H9 (cell line): Measurements from ENCODE around the gene CTU1. TPM values are rescaled to one million over a fixed set of nuclear protein-coding genes. Genes with fewer than 3 reads are reported as not detected.

Experiments used
- DNase-seq: peaks from one replicate; pipeline ENCODE4 v3.0.0-alpha.2; 2017
- H2AFZ ChIP-seq: one replicate; pipeline ENCODE4 v1.6.1; 2013; ENCODE audit warnings: mild to moderate bottlenecking, low read length, control low read depth, moderate library complexity
- H2AK5ac ChIP-seq: 2 replicates; pipeline ENCODE4 v1.6.1; 2013; ENCODE audit warnings: low read length, control low read depth, mixed read lengths; ENCODE audit not compliant: insufficient read length
- H2BK120ac ChIP-seq: one replicate; pipeline ENCODE4 v1.6.1; 2013; ENCODE audit warnings: low read depth, mild to moderate bottlenecking, low read length, control low read depth, inconsistent platforms; ENCODE audit not compliant: poor library complexity, severe bottlenecking
- H2BK12ac ChIP-seq: 2 replicates; pipeline ENCODE4 v1.6.1; 2013; ENCODE audit warnings: low read length, control low read depth, mixed read lengths, low read depth; ENCODE audit not compliant: insufficient read length
- H2BK15ac ChIP-seq: 2 replicates; pipeline ENCODE4 v1.6.1; 2013; ENCODE audit warnings: low read depth, low read length, control low read depth
- H2BK20ac ChIP-seq: one replicate; pipeline ENCODE4 v1.6.1; 2013; ENCODE audit warnings: low read depth, mild to moderate bottlenecking, low read length, control low read depth, inconsistent platforms; ENCODE audit not compliant: poor library complexity, severe bottlenecking
- H2BK5ac ChIP-seq: 2 replicates; pipeline ENCODE4 v1.6.1; 2013; ENCODE audit warnings: low read length, control low read depth, mixed read lengths; ENCODE audit not compliant: insufficient read length
- H3K14ac ChIP-seq: 2 replicates; pipeline ENCODE4 v1.6.1; 2013; ENCODE audit warnings: low read length, control low read depth; ENCODE audit not compliant: insufficient read depth
- H3K18ac ChIP-seq: 2 replicates; pipeline ENCODE4 v1.6.1; 2013; ENCODE audit warnings: low read depth, mild to moderate bottlenecking, mixed read lengths, low read length, control low read depth; ENCODE audit not compliant: insufficient read length
- H3K23ac ChIP-seq: 2 replicates; pipeline ENCODE4 v1.6.1; 2013; ENCODE audit warnings: low read length, control low read depth, mixed read lengths, low read depth; ENCODE audit not compliant: insufficient read length
- H3K23me2 ChIP-seq: 2 replicates; pipeline ENCODE4 v1.6.1; 2013; ENCODE audit warnings: low read depth, mild to moderate bottlenecking, mixed read lengths, low read length, control low read depth; ENCODE audit not compliant: insufficient read length, poor library complexity, severe bottlenecking
- H3K27ac ChIP-seq: 2 replicates; pipeline ENCODE4 v1.5.1; 2013; ENCODE audit warnings: low read length, control low read depth, mixed read lengths, low read depth; ENCODE audit not compliant: insufficient read length
- H3K27me3 ChIP-seq: 2 replicates; pipeline ENCODE4 v1.6.1; 2013; ENCODE audit warnings: low read length, control low read depth, inconsistent platforms; ENCODE audit not compliant: insufficient read depth
- H3K4ac ChIP-seq: 2 replicates; pipeline ENCODE4 v1.6.1; 2013; ENCODE audit warnings: low read depth, mild to moderate bottlenecking, control low read depth, inconsistent platforms, low read length, moderate library complexity
- H3K4me1 ChIP-seq: 2 replicates; pipeline ENCODE4 v1.6.1; 2013; ENCODE audit warnings: low read length, control low read depth, inconsistent platforms; ENCODE audit not compliant: insufficient read depth
- H3K4me2 ChIP-seq: 2 replicates; pipeline ENCODE4 v1.6.1; 2013; ENCODE audit warnings: low read length, control low read depth, mixed read lengths; ENCODE audit not compliant: insufficient read length, insufficient read depth
- H3K56ac ChIP-seq: 2 replicates; pipeline ENCODE4 v1.6.1; 2013; ENCODE audit warnings: low read depth, mild to moderate bottlenecking, mixed read lengths, low read length, control low read depth; ENCODE audit not compliant: insufficient read length
- H3K79me1 ChIP-seq: 2 replicates; pipeline ENCODE4 v1.6.1; 2013; ENCODE audit warnings: low read depth, mild to moderate bottlenecking, moderate library complexity, low read length, control low read depth, inconsistent platforms; ENCODE audit not compliant: insufficient read depth, poor library complexity, severe bottlenecking
- H3K79me2 ChIP-seq: 2 replicates; pipeline ENCODE4 v1.6.1; 2013; ENCODE audit warnings: low read length, control low read depth, inconsistent platforms; ENCODE audit not compliant: insufficient read depth
- H3K9ac ChIP-seq: 2 replicates; pipeline ENCODE4 v1.6.1; 2013; ENCODE audit warnings: low read length, control low read depth, mixed read lengths; ENCODE audit not compliant: insufficient read length; ENCODE audit errors: extremely low read depth
- H3K9me3 ChIP-seq: one replicate; pipeline ENCODE4 v1.6.1; 2013; ENCODE audit warnings: low read depth, low read length, inconsistent platforms; ENCODE audit not compliant: control insufficient read depth
- H3T11ph ChIP-seq: one replicate; pipeline ENCODE4 v1.6.1; 2013; ENCODE audit warnings: mild to moderate bottlenecking, low read length, control low read depth, inconsistent platforms
- H4K20me1 ChIP-seq: one replicate; pipeline ENCODE4 v1.6.1; 2013; ENCODE audit not compliant: control insufficient read depth, insufficient read length, insufficient read depth
- H4K5ac ChIP-seq: 2 replicates; pipeline ENCODE4 v1.6.1; 2013; ENCODE audit warnings: low read depth, mild to moderate bottlenecking, mixed read lengths, low read length, control low read depth; ENCODE audit not compliant: insufficient read length
- H4K8ac ChIP-seq: replicated peaks from 2 replicates; pipeline ENCODE4 v1.6.1; 2013; ENCODE audit warnings: low read length, control low read depth, mixed read lengths, low read depth; ENCODE audit not compliant: insufficient read length
- H4K91ac ChIP-seq: 2 replicates; pipeline ENCODE4 v1.6.1; 2013; ENCODE audit warnings: low read depth, mild to moderate bottlenecking, moderate library complexity, mixed read lengths, low read length, control low read depth; ENCODE audit not compliant: insufficient read length
- H3K27ac Mint-ChIP-seq, 3 experiments: 2 replicates in 2 of 3; 3 replicates in 1 of 3; pipeline ENCODE4 v1.8.0; 2020 to 2021; ENCODE audit warnings: mixed read lengths in 3 of 3, mild to moderate bottlenecking in 1 of 3, moderate library complexity in 1 of 3
- H3K27me3 Mint-ChIP-seq: 2 replicates; pipeline ENCODE4 v1.8.0; 2021; ENCODE audit warnings: low read depth, mild to moderate bottlenecking, moderate library complexity, mixed read lengths
- H3K36me3 Mint-ChIP-seq, 3 experiments: 2 replicates in 2 of 3; 3 replicates in 1 of 3; pipeline ENCODE4 v1.8.0; 2020 to 2021; ENCODE audit warnings: low read depth in 3 of 3, mixed read lengths in 3 of 3; ENCODE audit not compliant: insufficient read depth in 1 of 3
- H3K4me1 Mint-ChIP-seq, 2 experiments: 2 replicates each; pipeline ENCODE4 v1.8.0; 2020; ENCODE audit warnings: mixed read lengths in 2 of 2
- H3K4me3 Mint-ChIP-seq, 2 experiments: 2 replicates in 1 of 2; 3 replicates in 1 of 2; pipeline ENCODE4 v1.8.0; 2020 to 2021; ENCODE audit warnings: mild to moderate bottlenecking in 2 of 2, mixed read lengths in 2 of 2, moderate library complexity in 1 of 2
- H3K9me3 Mint-ChIP-seq, 2 experiments: 2 replicates in 1 of 2; 3 replicates in 1 of 2; pipeline ENCODE4 v1.8.0; 2020; ENCODE audit warnings: mild to moderate bottlenecking in 2 of 2, mixed read lengths in 2 of 2, moderate library complexity in 1 of 2
- CTCF ChIP-seq: fragments of 200-600 bp; sonication (generic); conservative IDR thresholded peaks from 3 replicates; pipeline ENCODE4 v1.8.0; 2021; ENCODE audit warnings: antibody characterized with exemption, mild to moderate bottlenecking
- WGBS: extraction: QIAGEN DNeasy Blood & Tissue Kit; methylation state at CpG from one replicate; pipeline ENCODE4 v1.1.7; 2013; ENCODE audit warnings: missing lambda C conversion rate, low lambda C conversion rate, mixed read lengths; ENCODE audit not compliant: insufficient read length; ENCODE audit errors: extremely low coverage; 5-methylcytosine and 5-hydroxymethylcytosine counted together
- total RNA-seq: library from RNA; stranded (reverse); gene quantifications from 2 replicates; pipeline ENCODE4 v1.2.1, GENCODE V29; 2021

CTU1 gene
- total RNA-seq, 1 experiment from 2014 or later, result 8.8 TPM

- no peak overlapping the region for H2AK5ac ChIP-seq
- H2BK12ac ChIP-seq, result no peak overlapping the region
- H3K4me1 ChIP-seq, result peaks cover 2% of the 10 kb centered on the region; the same call in 1 of the 2 replicates
- H3K9me3 ChIP-seq, result no peaks in the 10 kb centered on the region
- no peak overlapping the region for H2AFZ ChIP-seq
- no peak for DNase-seq
- no peak overlapping the region for H3K9ac ChIP-seq
- H3K18ac ChIP-seq, result no peak overlapping the region
- H4K5ac ChIP-seq, result no peak overlapping the region
- H3K36me3 Mint-ChIP-seq, result no peaks in the 10 kb centered on the region; a peak in 1 of 7 replicates
- WGBS, result no CpG with 5 or more reads among the region's 8 CpGs
- TF ChIP-seq CTCF, result no peak
- no peak overlapping the region for H3K23ac ChIP-seq
- H3T11ph ChIP-seq, result no peak overlapping the region
- no peaks in the 10 kb centered on the region for H3K9me3 Mint-ChIP-seq
- no peak overlapping the region for H2BK120ac ChIP-seq
- no peak overlapping the region for H4K91ac ChIP-seq
- no peak overlapping the region for H3K4me2 ChIP-seq
- no peaks in the 10 kb centered on the region for H3K79me2 ChIP-seq
- no peaks in the 10 kb centered on the region for H3K79me1 ChIP-seq
- H3K14ac ChIP-seq, result no peak overlapping the region
- H3K4ac ChIP-seq, result no peak overlapping the region
- no peak overlapping the region for H3K4me3 Mint-ChIP-seq
- no peak overlapping the region for H3K27ac ChIP-seq
- no peak overlapping the region for H2BK15ac ChIP-seq
- H3K27me3 Mint-ChIP-seq, result peaks cover 6% of the 10 kb centered on the region
- no peak overlapping the region for H2BK5ac ChIP-seq
- no peaks in the 10 kb centered on the region for H3K27me3 ChIP-seq
- no peak overlapping the region for H3K56ac ChIP-seq
- H3K27ac Mint-ChIP-seq, result no peak overlapping the region
- no peak overlapping the region for H4K8ac ChIP-seq
- peaks cover 25 to 36% of the 10 kb centered on the region in 2 experiments for H3K4me1 Mint-ChIP-seq
- H3K23me2 ChIP-seq, result no peaks in the 10 kb centered on the region
- no peaks in the 10 kb centered on the region for H4K20me1 ChIP-seq
- no peak overlapping the region for H2BK20ac ChIP-seq
Measured at GRCh38 chr19:51090471-51090870, 17.7 kb downstream of the CTU1 start.
